ENCODE measurements around the gene SLC9A1. TPM values are rescaled to one million over a fixed set of nuclear protein-coding genes. Genes with fewer than 3 reads are reported as not detected.

The SLC9A1 gene
- polyA plus RNA-seq, 1 donor (not counting 4 experiments of a cell fraction or from before 2014, with no cell fraction given) = 12.4 TPM

- Histone ChIP-seq H3K27ac (ENCODE audit: control insufficient read depth, insufficient read depth, low read length) (no peak overlapping the region), H3K79me2 (ENCODE audit: control insufficient read depth, insufficient read depth, low read length) (peaks cover 90% of the 10 kb centered on the region), H3K27me3 (ENCODE audit: control insufficient read depth, extremely low read depth, insufficient read depth, low read length) (no peaks in the 10 kb centered on the region), H3K4me1 (ENCODE audit: control insufficient read depth, extremely low read depth, insufficient read depth, low read length) (peaks cover 50% of the 10 kb centered on the region), H4K20me1 (ENCODE audit: control insufficient read depth, extremely low read depth, insufficient read depth, low read length) (peaks cover 20% of the 10 kb centered on the region), H3K9me1 (ENCODE audit: control insufficient read depth, extremely low read depth, insufficient read depth, low read length) (peaks cover 11% of the 10 kb centered on the region), H3K9me3 (ENCODE audit: control insufficient read depth, low read depth, low read length) (no peaks in the 10 kb centered on the region), H2AFZ (ENCODE audit: control insufficient read depth, low read length) (no peak overlapping the region), H3K4me3 (ENCODE audit: control insufficient read depth in 2 of 3, extremely low read depth in 1 of 3, insufficient read depth in 2 of 3, low read depth in 1 of 3, low read length in 3 of 3) (no peak overlapping the region), H3K4me2 (ENCODE audit: control insufficient read depth, extremely low read depth, insufficient read depth, low read depth, low read length) (no peak overlapping the region), H3K9ac (ENCODE audit: control insufficient read depth, extremely low read depth, insufficient read depth, low read length) (no peak overlapping the region), H3K36me3 (ENCODE audit: control insufficient read depth in 2 of 2, extremely low read depth in 1 of 2, insufficient read depth in 2 of 2, low read length in 2 of 2) (peaks cover 8 to 27% of the 10 kb centered on the region in 2 experiments)
- dilution Hi-C loops (cut with MboI; ENCODE audit: extremely low pct_ligation_motif_present, low sequenced_read_pairs) = no loop called here
- DNase-seq (ENCODE audit: low read depth, low spot score) = no peak
- FAIRE-seq = no peak
- TF ChIP-seq CTCF (optimal IDR thresholded peaks at IDR 0.05 in 1 of 3, IDR thresholded peaks at IDR 0.05 in 1 of 3, conservative IDR thresholded peaks at IDR 0.05 in 1 of 3; ENCODE audit: extremely low read depth in 1 of 3, insufficient read depth in 2 of 3, low read length in 3 of 3) (no peak), EZH2 (IDR thresholded peaks at IDR 0.05; ENCODE audit: low read length) (no peak)
Measured at GRCh38 chr1:27148591-27148990, 6.3 kb downstream of the SLC9A1 start.

- no peak for FAIRE-seq
- H4K20me1 ChIP-seq (ENCODE audit: control insufficient read depth, extremely low read depth, insufficient read depth, low read length) = peaks cover 20% of the 10 kb centered on the region
- no peak overlapping the region for H3K4me2 ChIP-seq (ENCODE audit: control insufficient read depth, extremely low read depth, insufficient read depth, low read depth, low read length)
- H3K27ac ChIP-seq (ENCODE audit: control insufficient read depth, insufficient read depth, low read length) = no peak overlapping the region
- no peaks in the 10 kb centered on the region for H3K27me3 ChIP-seq (ENCODE audit: control insufficient read depth, extremely low read depth, insufficient read depth, low read length)
- H2AFZ ChIP-seq (ENCODE audit: control insufficient read depth, low read length) = no peak overlapping the region
- H3K4me1 ChIP-seq (ENCODE audit: control insufficient read depth, extremely low read depth, insufficient read depth, low read length) = peaks cover 54% of the 10 kb centered on the region
- DNase-seq (ENCODE audit: low read depth, low spot score) = no peak
- dilution Hi-C loops (cut with MboI; ENCODE audit: extremely low pct_ligation_motif_present, low sequenced_read_pairs) = no loop called here
- H3K79me2 ChIP-seq (ENCODE audit: control insufficient read depth, insufficient read depth, low read length) = peaks cover 90% of the 10 kb centered on the region
- H3K9me3 ChIP-seq (ENCODE audit: control insufficient read depth, low read depth, low read length) = no peaks in the 10 kb centered on the region
- no peak overlapping the region for H3K9ac ChIP-seq (ENCODE audit: control insufficient read depth, extremely low read depth, insufficient read depth, low read length)
- H3K4me3 ChIP-seq (ENCODE audit: control insufficient read depth in 2 of 3, extremely low read depth in 1 of 3, insufficient read depth in 2 of 3, low read depth in 1 of 3, low read length in 3 of 3) = no peak overlapping the region
- TF ChIP-seq CTCF (optimal IDR thresholded peaks at IDR 0.05 in 1 of 3, IDR thresholded peaks at IDR 0.05 in 1 of 3, conservative IDR thresholded peaks at IDR 0.05 in 1 of 3; ENCODE audit: extremely low read depth in 1 of 3, insufficient read depth in 2 of 3, low read length in 3 of 3) = no peak
- TF ChIP-seq EZH2 (IDR thresholded peaks at IDR 0.05; ENCODE audit: low read length) = no peak
- H3K9me1 ChIP-seq (ENCODE audit: control insufficient read depth, extremely low read depth, insufficient read depth, low read length) = peaks cover 12% of the 10 kb centered on the region
- H3K36me3 ChIP-seq (ENCODE audit: control insufficient read depth in 2 of 2, extremely low read depth in 1 of 2, insufficient read depth in 2 of 2, low read length in 2 of 2) = peaks cover 8 to 27% of the 10 kb centered on the region in 2 experiments
Measured at GRCh38 chr1:27147842-27148518, 6.9 kb downstream of the SLC9A1 start.

Measured in keratinocyte (primary cell).